HG03135 (cell line): Measurements from ENCODE around the gene LMO7.
"Not testable (repeated sequence)": the region's sequence is repeated elsewhere in the genome, so short reads cannot be mapped to it uniquely, and the experiment has no call there.

Source experiments
- ATAC-seq: cut with Tn5 transposase; IDR thresholded peaks from one replicate; pipeline ENCODE4 v1.9.1; 2021; ENCODE audit warnings: mild to moderate bottlenecking, moderate library complexity; ENCODE audit not compliant: unreplicated experiment

The LMO7 gene

DNA sequence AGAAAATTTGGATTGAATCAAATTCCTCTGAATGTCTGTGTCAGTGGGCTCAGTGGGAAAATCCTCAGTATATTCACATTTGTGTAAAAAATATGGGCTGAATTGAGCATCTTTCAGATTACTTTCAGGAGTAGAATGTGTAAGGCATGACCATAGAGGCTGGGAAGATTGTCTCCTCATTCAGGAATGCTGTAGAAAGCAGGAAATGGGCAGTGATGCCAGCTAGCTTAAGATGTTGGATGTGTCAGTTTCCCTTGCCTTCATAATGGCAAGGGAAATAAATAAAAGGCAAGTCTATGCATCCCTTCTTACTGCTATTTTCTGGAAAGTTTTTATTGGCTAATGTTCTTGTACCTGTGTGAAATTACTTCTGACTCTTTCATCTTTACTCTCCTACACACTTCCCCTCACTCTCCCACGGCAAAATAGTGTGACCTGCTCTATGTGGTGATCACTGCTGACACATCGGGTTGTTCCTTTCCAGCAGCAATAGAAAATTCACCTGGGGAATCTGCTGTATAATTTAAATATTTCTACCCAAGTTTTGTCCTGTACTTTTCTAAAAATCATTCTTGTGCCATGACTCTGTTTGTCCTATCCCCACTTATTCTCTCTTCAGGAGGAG lies 103.2 kb downstream of the LMO7 start:
- no peak for ATAC-seq

DNA sequence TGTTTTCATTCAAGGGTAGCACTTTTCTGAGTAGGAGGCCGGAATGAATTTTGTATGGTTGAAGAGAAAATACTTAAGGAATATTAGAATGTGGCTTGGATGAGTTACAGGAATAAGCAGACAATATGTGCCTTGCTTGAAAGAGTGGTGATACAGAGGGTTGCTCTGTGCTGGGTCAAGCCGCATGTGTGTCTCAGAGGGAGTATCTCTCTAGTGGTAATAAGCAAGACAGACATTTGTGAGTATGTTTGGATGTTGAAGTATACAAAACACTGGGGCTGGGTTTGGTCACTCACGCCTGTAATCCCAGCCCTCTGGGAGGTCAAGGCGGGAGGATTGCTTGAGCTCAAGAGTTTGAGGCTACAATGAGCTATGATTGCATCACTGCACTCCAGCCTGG lies 103.9 kb downstream of the LMO7 start:
- ATAC-seq, result no peak

DNA sequence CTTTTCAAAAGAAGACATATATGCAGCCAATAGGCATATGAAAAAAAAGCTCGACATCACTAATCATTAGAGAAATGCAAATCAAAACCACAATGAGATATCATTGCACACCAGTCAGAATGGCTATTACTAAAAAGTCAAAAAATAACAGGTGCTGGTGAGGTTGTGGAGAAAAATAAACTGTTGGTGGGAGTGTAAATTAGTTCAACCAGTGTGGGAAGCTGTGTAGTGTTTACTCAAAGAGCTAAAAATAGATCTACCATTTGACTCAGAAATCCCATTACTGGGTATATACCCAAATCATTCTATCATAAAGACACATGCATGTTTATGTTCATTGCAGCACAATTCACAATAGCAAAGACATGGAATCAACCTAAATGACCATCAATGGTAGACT lies 106.9 kb downstream of the LMO7 start:
- not testable (repeated sequence) for ATAC-seq

DNA sequence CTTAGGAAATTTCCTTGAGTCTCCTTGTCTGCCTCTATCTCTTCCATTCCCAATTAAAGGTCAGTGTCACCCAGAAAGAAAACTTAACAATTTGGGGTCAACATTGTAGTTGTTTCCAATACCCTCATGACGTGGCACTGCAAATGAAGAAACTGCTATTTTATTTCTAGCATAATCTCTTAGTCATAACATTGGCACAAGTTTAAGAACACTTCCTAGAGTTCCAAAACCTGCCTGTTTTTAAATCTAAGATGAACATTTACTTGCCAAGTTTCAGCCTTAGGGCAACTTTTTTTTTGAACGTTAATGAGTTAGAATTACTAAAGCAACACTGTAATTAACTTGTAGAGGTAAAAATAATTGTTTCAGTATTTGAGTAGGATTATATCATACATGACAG lies 108.0 kb downstream of the LMO7 start:
- ATAC-seq, result no peak

DNA sequence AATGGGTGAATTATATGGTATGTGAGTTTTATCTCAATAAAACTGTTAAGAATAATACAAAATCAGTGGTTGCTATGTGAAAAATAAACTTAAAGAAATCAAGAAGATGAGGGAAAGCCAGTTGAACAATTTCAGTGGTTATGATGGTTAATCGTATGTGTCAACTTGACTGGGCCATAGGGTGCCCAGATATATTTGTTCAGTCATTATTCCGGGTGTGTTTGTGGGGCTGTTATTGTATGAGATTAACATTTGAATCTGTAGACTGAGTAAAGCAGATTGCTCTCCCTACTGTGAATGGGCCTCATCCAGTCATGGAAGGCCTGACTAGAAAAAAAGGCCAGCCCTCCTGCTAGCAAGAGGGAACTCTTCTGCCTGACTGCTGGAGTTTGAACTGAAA lies 109.3 kb downstream of the LMO7 start:
- ATAC-seq, result no peak

DNA sequence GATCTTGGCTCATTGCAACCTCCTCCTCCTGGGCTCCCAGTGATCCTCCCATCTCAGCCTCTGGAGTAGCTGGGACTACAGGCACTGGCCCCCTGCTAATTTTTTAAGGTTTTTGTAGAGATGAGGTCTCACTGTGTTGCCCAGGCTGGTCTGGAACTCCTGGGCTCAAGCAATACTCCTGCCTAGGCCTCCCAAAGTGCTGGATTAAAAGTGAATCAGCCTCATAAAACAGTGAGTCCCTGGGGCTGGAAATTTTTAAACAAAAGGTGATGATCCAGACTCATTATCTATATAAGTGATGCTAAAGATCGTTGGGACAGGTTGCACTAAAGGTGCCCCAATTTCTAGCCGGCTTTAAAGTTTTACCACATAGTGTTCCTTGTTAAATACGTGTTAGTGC lies 112.7 kb downstream of the LMO7 start:
- no peak for ATAC-seq

DNA sequence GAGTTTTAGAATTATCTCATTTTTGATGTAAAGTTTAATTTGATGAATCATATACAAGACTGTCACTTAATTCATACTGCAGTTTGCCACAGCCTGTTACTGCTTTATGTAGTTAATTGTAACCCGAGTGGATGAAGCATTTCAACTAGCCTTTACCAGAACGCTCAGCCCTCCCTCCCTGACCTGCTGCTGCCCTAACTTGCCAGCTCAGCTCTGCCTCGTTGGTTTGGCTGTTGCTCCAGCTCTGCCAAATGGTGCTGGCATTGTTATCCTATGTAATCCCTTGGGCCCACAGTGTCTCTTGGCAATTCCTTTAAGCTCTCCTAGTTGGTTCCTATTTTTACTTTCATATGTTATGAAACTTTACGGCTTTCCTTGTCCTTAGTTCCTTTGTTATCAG lies 113.3 kb downstream of the LMO7 start:
- ATAC-seq, result no peak

DNA sequence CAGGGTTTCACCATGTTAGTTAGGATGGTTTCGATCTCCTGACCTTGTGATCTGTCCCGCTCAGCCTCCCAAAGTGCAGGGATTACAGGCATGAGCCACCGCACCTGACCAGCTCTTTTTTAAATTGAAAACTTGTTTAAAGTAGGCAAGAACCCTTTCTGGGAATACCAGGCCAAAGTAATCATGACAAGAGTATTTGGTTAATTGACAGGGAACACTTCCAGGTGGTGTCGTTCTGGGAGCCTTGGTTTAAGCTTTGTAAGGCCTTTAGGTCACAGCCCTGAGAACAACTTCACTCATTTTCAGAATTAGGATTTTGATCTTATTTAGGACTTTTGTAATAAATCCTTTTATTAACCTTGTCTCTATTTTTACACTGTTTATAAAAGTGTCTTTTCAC lies 115.2 kb downstream of the LMO7 start:
- ATAC-seq, result no peak

DNA sequence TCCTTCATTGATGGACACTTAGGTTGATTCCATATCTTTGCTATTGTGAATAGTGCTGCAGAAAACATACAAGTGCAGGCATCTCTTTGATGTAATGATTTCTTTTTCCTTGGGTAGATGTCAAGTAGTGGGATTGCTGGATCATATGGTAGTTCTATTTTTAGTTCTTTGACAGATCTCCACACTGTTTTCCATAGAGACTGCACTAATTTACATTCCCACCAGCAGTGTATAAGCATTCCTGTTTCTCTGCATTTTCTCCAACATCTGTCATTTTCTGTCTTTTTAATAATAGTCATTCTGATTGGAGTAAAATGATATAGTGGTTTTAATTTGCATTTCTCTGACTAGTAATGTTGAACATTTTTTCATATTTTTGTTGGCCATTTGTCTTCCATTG lies 116.7 kb downstream of the LMO7 start:
- ATAC-seq, result no peak

DNA sequence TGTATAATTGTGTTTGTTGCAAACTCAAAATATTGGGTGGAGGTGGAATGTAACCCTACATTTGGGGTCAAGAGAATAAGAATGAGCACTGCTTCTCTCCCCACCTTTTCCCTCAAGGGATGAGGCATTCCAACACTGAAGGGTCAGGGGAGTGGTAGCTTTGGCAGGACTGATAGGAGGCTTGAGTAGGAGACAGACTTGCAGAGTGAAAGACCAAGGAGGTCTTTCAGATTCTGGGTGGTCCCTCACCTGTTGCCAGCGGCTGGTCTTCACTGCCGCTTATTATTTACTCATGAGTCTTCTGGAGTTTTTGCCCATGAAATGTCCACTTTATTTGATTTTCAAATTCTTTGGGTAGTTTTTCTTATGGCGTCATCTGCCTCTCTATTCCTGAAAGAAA lies 118.8 kb downstream of the LMO7 start:
- no peak for ATAC-seq

DNA sequence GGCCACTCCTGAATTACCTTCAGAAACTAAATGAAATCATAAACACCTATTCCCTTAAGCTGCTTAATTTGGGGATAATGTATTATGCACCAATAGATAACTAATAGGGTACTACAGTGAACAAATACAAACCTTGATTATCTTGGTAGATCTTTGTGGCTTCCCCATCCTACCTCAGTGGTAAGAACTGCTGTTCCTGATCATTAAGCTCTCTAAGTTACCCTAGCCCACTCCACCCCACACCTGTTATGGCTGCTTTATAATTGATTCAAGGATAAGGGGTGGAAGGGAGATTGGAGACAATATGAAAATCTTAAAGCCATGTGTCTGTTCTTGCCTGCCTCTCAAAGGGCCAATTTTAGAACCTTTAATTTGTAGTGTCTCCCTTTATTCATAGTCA lies 121.2 kb downstream of the LMO7 start:
- no peak for ATAC-seq

DNA sequence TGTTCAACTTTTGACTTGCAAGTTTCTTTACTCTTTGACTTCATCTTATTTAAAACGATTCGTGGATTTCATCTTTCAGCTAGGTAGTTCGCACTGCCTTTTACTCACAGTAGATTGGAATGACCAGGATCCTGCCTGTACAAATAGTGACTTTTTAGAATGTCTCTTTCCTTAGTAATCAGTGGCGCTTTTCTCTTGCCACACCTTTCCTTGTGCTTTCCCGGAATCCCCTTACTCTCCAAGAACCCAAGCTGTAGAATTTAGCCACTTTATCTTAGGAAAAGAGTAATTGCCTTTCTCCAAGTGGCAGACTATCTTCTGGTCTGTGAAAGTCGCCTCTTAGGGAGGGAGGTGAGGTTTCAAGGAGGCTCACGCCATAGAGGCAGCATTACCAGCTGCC lies 123.4 kb downstream of the LMO7 start:
- ATAC-seq, result no peak

DNA sequence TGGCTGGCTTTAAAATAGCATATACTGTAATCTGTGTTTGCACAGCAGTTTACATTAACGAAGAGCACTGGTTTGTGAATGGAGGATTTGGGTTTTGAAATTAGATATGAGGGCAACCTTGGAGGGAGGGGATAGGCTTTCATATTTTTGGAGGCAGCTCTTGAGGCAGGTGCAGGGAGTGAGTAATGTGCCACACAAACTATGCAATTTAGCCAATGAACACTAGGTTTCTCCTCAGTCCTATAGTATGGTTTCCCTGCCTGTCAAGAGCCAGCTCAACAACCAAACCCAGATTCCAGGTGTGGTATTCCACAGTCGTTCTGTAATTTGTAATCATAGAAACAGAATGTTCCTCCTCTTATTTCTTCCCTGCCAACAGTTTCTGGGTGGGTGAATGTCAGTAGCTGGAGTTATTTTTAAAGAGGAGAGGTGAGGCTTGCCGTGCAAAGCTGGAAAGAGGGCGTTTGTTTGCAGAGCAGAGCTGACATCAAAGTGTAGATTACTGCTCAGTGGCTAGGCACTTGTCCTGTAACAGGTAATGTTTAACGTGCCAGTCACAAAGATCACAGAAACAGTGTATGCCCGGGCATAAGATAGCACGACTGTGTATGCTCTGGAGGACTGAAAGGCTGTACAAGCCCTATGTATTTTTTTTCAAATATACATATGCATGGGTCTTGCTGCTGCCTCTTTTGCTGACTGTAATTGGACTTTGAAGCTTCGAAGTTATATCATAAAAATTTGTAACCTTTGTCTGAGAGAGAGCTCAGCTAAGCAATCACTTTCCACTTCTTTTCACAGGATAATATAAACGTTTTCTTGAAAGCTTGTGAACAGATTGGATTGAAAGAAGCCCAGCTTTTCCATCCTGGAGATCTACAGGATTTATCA lies 124.2 kb downstream of the LMO7 start:
- ATAC-seq, result peak; percentile 56

DNA sequence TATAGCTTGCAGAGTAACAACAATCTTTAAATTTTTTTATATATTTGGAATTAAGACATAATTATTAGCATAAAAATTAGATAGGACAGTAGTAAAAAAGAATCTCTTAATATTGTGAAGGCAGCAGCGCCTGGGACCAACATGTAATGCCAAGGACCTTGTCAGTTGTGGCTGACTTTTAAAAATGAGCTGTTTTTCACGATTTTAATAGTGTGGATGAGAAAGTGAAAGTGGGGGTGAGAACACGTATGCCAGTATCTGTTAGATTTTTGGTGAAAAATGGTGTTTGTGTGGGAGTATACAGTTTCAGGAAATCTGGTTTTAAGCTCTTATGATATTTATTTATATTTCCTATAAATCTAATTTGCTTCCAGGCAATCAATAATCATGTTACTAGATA lies 125.2 kb downstream of the LMO7 start:
- peak; percentile 33 for ATAC-seq

DNA sequence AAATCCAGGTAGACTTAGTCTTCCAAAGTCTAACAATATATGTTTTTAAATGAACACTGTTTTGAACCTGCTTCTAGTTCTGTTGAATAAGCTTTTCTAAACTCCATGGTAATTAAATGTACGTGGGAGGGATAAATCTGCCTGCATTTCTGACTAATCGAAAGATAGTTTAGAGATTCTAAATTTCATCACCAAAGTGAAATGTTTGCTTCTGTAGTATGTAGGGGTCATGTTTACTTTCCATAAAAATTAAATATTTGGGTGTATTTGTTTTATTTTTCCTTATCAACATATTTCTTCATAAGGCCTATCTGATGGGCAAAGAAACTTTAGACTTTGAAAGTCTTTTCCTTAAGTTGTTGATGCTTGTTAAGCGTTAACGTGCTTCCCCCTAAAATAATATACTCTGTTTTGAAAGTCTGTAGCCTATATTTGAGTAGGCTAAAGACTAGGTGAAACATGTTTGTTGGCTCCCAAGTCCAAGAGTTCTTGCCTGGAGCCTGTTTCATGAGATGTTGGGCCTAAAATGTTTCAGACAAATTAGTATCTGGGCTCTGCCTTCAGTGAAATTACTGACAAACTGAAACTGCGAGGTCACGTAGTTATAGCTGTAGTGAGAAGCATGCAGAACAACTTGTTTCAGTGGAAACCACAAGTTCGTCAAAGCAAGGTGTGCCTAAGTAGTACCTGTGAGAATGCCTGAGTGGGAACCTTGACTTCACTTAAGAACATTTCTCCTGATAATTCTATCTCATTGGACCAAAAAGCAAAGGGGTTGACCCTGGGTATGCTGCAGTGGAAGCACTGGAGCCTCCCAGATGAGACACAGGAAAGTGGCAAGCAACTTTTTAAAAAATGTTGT lies 126.2 kb downstream of the LMO7 start:
- peak; percentile 93 for ATAC-seq

DNA sequence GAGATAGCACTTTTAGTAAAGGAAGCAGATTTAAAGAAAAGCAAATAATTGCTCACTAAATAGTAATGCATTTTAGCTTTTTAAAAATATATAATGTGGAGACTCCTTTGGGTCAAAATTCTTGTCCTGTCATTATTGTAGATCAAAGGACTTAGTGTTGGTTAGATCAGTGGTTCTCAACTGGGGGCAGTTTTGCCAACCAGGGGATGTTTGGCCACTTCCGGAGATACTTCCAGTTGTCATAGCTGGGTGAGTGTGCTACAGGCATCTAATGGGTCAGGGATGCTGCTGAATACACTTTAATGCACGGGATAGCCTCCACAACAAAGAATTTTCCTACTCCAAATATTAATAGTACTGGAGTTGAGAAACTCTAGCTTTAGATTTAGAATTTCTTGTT lies 126.8 kb downstream of the LMO7 start:
- peak; percentile 8 for ATAC-seq

DNA sequence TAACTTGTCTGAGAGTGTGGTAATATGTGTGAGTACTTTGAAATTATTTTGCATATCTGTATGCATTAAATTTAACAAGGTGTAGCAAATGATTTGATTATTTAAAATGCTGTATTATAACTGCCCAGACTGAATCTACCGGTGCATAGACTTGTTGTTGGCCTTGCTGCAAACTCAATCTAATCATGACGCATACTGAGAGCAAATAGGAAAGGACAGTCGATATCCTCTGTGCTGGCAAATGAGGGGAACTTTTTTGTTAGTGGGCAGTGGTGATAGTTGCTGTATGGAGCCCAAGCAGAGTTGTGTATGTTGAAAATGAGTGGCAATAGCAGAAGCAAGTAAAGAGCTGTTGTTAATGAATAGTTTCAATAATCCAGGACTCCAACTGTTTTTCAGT lies 127.4 kb downstream of the LMO7 start:
- ATAC-seq, result no peak

DNA sequence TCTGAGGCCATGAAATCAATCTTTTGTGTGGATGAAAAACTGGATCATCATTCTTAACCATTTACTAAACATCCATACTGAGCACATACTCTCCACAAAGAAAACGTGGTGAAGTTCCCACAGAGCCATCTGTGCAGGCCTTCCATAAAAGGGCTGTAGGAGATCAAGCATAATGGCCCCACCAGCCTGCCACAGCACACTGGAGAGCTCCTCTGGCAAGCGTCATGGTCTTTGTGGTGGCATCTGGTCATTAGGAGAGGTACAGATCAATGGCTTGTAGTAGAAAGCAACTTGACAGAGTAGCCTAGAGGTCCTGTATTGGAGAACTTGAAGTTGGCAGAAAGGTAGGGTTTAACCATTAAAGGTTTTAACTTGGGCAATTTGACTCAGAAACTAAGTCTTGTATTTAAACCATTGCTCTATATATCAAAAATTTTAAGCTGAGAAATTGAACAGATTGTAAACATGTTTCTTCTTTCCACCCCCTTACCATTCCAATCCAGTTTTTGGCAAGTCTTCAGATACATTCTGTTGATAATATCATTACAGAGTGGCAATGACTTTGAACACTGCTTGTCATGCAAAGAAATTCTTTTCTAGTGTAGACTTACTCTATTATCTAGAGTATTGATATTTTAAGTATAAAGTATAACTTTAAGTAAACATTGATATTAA lies 128.3 kb downstream of the LMO7 start:
- no peak for ATAC-seq

DNA sequence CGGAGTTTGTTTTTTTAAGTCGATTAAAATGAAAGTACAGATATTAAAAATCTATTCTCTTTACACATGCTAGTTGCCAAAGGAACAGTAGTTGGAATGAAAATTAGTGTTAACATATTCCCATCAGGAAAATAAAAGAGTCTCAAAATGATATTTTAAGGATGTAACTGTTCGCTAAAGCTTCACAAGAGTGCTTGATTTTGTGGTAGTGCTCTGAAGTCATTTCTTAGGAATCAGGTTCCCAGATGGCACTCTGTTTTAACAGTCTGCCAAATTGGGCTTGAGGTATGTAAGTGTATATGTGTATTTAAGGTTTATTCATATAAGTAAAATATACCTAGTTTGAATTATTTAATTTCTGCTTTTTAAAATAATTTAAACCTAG lies 128.8 kb downstream of the LMO7 start:
- no peak for ATAC-seq

DNA sequence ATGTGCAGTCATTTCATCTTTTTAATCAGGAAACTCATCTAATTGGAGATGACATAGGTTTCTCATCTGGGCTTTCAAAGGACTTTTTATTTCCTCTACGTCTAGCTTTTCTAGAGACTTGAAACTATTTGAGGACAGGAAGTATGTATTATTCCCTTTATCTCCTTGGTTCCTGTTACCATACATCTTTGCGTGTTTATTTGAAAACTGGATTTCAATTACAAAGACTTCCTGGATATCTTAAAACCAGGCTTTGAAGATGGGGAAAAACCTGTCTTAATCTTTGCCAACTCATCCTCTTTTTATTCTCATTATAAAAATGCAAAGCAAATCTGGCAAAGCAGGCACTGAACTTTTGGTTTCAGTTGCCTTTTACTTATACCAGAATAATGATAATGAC lies 130.5 kb downstream of the LMO7 start:
- ATAC-seq, result no peak
